ENCODE results near the gene IRF8.

The IRF8 gene

GRCh38 chr16:85958731-85959130, 59.8 kb downstream of the IRF8 start:
- Histone ChIP-seq H3K9ac (ENCODE audit: low read depth, low read length, poor library complexity, severe bottlenecking) (no peak overlapping the region), H3K27me3 (ENCODE audit: insufficient read depth, low read length, poor library complexity, severe bottlenecking) (no peaks in the 10 kb centered on the region), H3K9me3 (ENCODE audit: insufficient read depth, low read depth, low read length) (no peaks in the 10 kb centered on the region)

DNA sequence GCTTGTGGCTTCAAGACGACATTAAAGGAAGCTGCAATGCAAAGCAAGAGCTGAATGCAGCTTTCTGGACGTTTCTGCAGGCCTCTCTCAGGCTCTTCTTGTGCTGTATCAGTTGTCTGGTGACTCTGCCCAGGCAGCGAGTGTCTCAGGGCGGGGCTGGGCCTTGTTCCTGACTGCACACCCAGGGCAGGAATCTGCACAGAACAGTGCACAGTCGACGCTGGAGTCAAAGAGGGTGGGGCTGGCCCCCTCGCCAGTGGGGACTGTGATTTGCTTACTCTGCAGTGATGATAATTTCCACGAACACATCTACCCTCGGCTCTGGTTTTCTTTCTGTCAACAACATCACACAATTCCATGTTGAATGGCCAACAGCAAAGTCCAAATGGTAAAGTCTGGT, 60.7 kb downstream of the IRF8 start:
- H3K4me2 ChIP-seq (ENCODE audit: low read depth, low read length, poor library complexity, severe bottlenecking) = no peak overlapping the region
- no peaks in the 10 kb centered on the region for H3K9me2 ChIP-seq (replicated peaks; ENCODE audit: low read depth, low read length)
- H3K79me2 ChIP-seq (ENCODE audit: insufficient read depth, low read length) = no peaks in the 10 kb centered on the region
- H3K36me3 ChIP-seq (ENCODE audit: insufficient read depth, low read length) = no peaks in the 10 kb centered on the region
- no peaks in the 10 kb centered on the region for H3K9me3 ChIP-seq (ENCODE audit: insufficient read depth, low read depth, low read length)
- no peak overlapping the region for H3K9ac ChIP-seq (ENCODE audit: low read depth, low read length, poor library complexity, severe bottlenecking)
- H3K27me3 ChIP-seq (ENCODE audit: insufficient read depth, low read length, poor library complexity, severe bottlenecking) = no peaks in the 10 kb centered on the region
- no peaks in the 10 kb centered on the region for H3K4me1 ChIP-seq (ENCODE audit: insufficient read depth, low read length, poor library complexity, severe bottlenecking)
- no peak overlapping the region for H2AFZ ChIP-seq (ENCODE audit: low read length)
- H4K20me1 ChIP-seq (ENCODE audit: insufficient read depth, low read length, poor library complexity, severe bottlenecking) = no peaks in the 10 kb centered on the region
- TF ChIP-seq CTCF (conservative IDR thresholded peaks at IDR 0.05; ENCODE audit: low read length) (no peak), EZH2phosphoT487 (IDR thresholded peaks at IDR 0.05; ENCODE audit: borderline replicate concordance) (no peak)
- H3K4me3 ChIP-seq (ENCODE audit: low read length, poor library complexity, severe bottlenecking) = no peak overlapping the region
- no peaks in the 10 kb centered on the region for H3F3A ChIP-seq (ENCODE audit: low read depth)

More at GRCh38 chr16:85958731-85959130, 59.8 kb downstream of the IRF8 start:
- Histone ChIP-seq H3K4me2 (ENCODE audit: low read depth, low read length, poor library complexity, severe bottlenecking) (no peak overlapping the region), H2AFZ (ENCODE audit: low read length) (no peak overlapping the region), H3K4me1 (ENCODE audit: insufficient read depth, low read length, poor library complexity, severe bottlenecking) (no peaks in the 10 kb centered on the region), H4K20me1 (ENCODE audit: insufficient read depth, low read length, poor library complexity, severe bottlenecking) (no peaks in the 10 kb centered on the region), H3K36me3 (ENCODE audit: insufficient read depth, low read length) (no peaks in the 10 kb centered on the region), H3K4me3 (ENCODE audit: low read length, poor library complexity, severe bottlenecking) (no peak overlapping the region), H3K79me2 (ENCODE audit: insufficient read depth, low read length) (no peaks in the 10 kb centered on the region), H3K9me2 (replicated peaks; ENCODE audit: low read depth, low read length) (no peaks in the 10 kb centered on the region), H3F3A (ENCODE audit: low read depth) (no peaks in the 10 kb centered on the region)
- TF ChIP-seq CTCF (conservative IDR thresholded peaks at IDR 0.05; ENCODE audit: low read length) = no peak
- TF ChIP-seq EZH2phosphoT487 (IDR thresholded peaks at IDR 0.05; ENCODE audit: borderline replicate concordance) = no peak

DNA sequence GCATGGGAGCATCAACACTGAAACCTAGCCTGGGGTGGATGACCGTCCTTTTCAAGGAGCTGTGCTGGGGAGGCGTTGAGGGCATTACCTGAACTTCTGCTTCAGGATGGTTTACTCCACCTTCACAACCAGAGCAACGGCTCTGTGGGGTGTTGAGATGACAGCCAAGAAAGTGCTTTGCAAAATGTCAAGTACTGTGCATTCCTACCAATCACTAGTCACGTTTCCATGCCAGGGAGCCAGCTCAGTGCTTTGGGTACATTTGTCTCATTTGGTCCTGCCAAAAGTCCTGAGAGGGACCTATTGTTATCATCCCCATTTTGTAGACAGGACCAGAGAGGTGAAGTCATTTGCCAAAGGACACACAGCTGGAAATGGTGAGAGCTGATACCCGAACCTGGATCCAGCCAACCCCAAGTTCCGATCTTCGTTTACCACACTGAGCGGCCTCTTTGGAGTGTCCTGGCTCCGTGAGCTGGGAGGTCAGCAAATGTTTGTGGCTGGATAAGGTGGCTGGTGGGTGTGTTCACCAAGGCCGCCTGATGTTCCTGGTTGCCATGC, 61.6 kb downstream of the IRF8 start:
- H3K4me3 ChIP-seq (ENCODE audit: low read length, poor library complexity, severe bottlenecking) = no peak overlapping the region
- no peaks in the 10 kb centered on the region for H3F3A ChIP-seq (ENCODE audit: low read depth)
- H3K27me3 ChIP-seq (ENCODE audit: insufficient read depth, low read length, poor library complexity, severe bottlenecking) = no peaks in the 10 kb centered on the region
- no peaks in the 10 kb centered on the region for H3K79me2 ChIP-seq (ENCODE audit: insufficient read depth, low read length)
- H3K9me2 ChIP-seq (replicated peaks; ENCODE audit: low read depth, low read length) = no peaks in the 10 kb centered on the region
- no peak overlapping the region for H3K4me2 ChIP-seq (ENCODE audit: low read depth, low read length, poor library complexity, severe bottlenecking)
- no peaks in the 10 kb centered on the region for H3K36me3 ChIP-seq (ENCODE audit: insufficient read depth, low read length)
- H4K20me1 ChIP-seq (ENCODE audit: insufficient read depth, low read length, poor library complexity, severe bottlenecking) = no peaks in the 10 kb centered on the region
- no peak overlapping the region for H2AFZ ChIP-seq (ENCODE audit: low read length)
- no peaks in the 10 kb centered on the region for H3K9me3 ChIP-seq (ENCODE audit: insufficient read depth, low read depth, low read length)
- H3K9ac ChIP-seq (ENCODE audit: low read depth, low read length, poor library complexity, severe bottlenecking) = no peak overlapping the region
- TF ChIP-seq CTCF (conservative IDR thresholded peaks at IDR 0.05; ENCODE audit: low read length) (no peak), EZH2phosphoT487 (IDR thresholded peaks at IDR 0.05; ENCODE audit: borderline replicate concordance) (no peak)
- H3K4me1 ChIP-seq (ENCODE audit: insufficient read depth, low read length, poor library complexity, severe bottlenecking) = no peaks in the 10 kb centered on the region
